Sigmoid colon (tissue), 7 donors: ENCODE measurements around the gene SIRPB2. TPM values are rescaled to one million over a fixed set of nuclear protein-coding genes. Genes with fewer than 3 reads are reported as not detected.

Experiments used
- DNase-seq: peaks from one replicate; pipeline ENCODE4 v3.0.0-alpha.2; 2019
- H3K27ac ChIP-seq, 4 donors: fragments of 200-600 bp; sonication (generic); one replicate each; pipeline ENCODE4 v1.5.1; 2016 to 2019; ENCODE audit warnings: mild to moderate bottlenecking in 1 of 4
- H3K27me3 ChIP-seq, 3 donors: fragments of 200-600 bp; sonication (generic); one replicate each; pipeline ENCODE4 v1.5.1; 2019; ENCODE audit warnings: mild to moderate bottlenecking in 1 of 3
- H3K36me3 ChIP-seq, 4 donors: fragments of 200-600 bp; sonication (generic); one replicate each; pipeline ENCODE4 v1.5.1; 2016 to 2019
- H3K4me1 ChIP-seq, 4 donors: fragments of 200-600 bp; sonication (generic); one replicate each; pipeline ENCODE4 v1.5.1; 2017 to 2019
- H3K4me3 ChIP-seq, 4 donors: fragments of 200-600 bp; sonication (generic); one replicate each; pipeline ENCODE4 v1.5.1; 2017 to 2019; ENCODE audit warnings: mild to moderate bottlenecking in 2 of 4, moderate library complexity in 1 of 4
- H3K9me3 ChIP-seq, 4 donors: fragments of 200-600 bp in 3 of 4; sonication (generic) in 3 of 4; one replicate each; pipeline versions ENCODE4 v1.5.1 to v1.6.1; 2013 to 2019
- CTCF ChIP-seq, 4 experiments: fragments of 450-650 bp in 3 of 4; fragments of 200-600 bp in 1 of 4; IDR thresholded peaks; one replicate each; pipeline ENCODE4 v1.5.1; 2016 to 2019; ENCODE audit warnings: antibody characterized with exemption in 4 of 4, mild to moderate bottlenecking in 3 of 4, moderate library complexity in 2 of 4
- EP300 ChIP-seq, 4 donors: sonication (generic); formaldehyde crosslinking; IDR thresholded peaks; one replicate each; pipeline ENCODE4 v1.6.1; 2017; ENCODE audit warnings: antibody characterized with exemption in 4 of 4
- POLR2A ChIP-seq, 2 donors: fragments of 450-650 bp; IDR thresholded peaks; one replicate each; pipeline ENCODE4 v1.6.1; 2016; ENCODE audit warnings: antibody characterized with exemption in 2 of 2, mild to moderate bottlenecking in 2 of 2, moderate library complexity in 2 of 2
- POLR2AphosphoS5 ChIP-seq, 4 donors: sonication (generic); formaldehyde crosslinking; IDR thresholded peaks; one replicate each; pipeline ENCODE4 v1.6.1; 2017; ENCODE audit warnings: antibody characterized with exemption in 4 of 4
- WGBS, 2 donors: extraction: QIAGEN DNeasy Blood & Tissue Kit; methylation state at CpG; one replicate each; pipeline ENCODE4 v1.1.7; 2013; 5-methylcytosine and 5-hydroxymethylcytosine counted together
- intact Hi-C: fragments of 100-400 bp; cut with DNase I; formaldehyde crosslinking; loops from one replicate; pipeline ENCODE4 v1.15.1; 2023
- polyA plus RNA-seq, 3 donors: library from polyadenylated mRNA; stranded (reverse); fragments of 200-250 nt; gene quantifications; one replicate each; pipeline ENCODE4 v1.2.3, GENCODE V29; 2013
- total RNA-seq, 4 donors: library from RNA; depleted of rRNA; stranded (reverse); fragments of >200 nt; gene quantifications; one replicate each; pipeline ENCODE4 v1.1.0, GENCODE V29; 2016
- donor health status: healthy with polysubstance abuse.
- donor health status: Bipolar disorder and iron deficiency.
- donor health status: healthy.

The SIRPB2 gene
- total RNA-seq (10 to 100 TPM in 1 of 4 donors, 1 to 10 TPM in 3; 6.6 to 10.2 (median 8.9) TPM), polyA plus RNA-seq (1 to 10 TPM; 1.2 to 2.5 (median 2.3) TPM)

DNA sequence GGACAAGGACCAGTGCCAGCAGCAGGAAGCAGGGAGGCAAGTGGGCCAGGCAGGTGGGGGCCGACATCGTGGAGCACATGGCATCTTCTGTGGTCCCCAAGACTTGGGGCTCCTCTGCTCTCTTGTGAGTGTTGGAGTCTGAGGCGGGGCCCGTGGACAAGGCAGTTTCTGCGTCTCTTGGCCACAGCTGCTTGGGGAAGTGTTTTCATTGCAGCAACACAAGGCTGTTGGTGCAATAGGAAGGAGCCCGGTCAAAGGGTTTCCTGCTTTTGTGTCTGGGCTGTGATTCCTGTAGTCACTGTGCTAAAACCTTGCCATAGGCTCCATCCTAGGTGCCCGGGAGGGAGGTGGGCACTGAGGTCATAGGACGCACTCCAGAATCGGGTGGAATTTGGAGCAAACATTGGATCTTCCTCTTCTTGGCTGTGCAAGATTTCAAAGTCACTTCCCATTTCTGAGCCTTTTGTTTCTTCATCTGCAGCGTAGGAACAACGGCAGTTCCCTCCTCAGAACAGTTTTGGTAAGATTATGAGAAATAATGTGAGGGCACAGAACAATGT lies at the start of gene SIRPB2:
TSS of gene SIRPB2 (minus strand) at position 140 of the 560 bp plus-strand sequence. CDS start at position 79, 61 bp downstream.
- Histone ChIP-seq H3K27me3 (no peaks in the 10 kb centered on the region), H3K4me3 (peak within 1 kb of the TSS; percentile 6 to 34 (median 24)), H3K4me1 (no peaks in the 10 kb centered on the region), H3K36me3 (no peaks in the 10 kb centered on the region), H3K9me3 (no peaks in the 10 kb centered on the region), H3K27ac (peak within 1 kb of the TSS; percentile 45 to 72 (median 58))
- 47 to 61% methylated on average over 11 of the region's 11 CpGs for WGBS, 2 donors
- peak; percentile 73 for DNase-seq
- intact Hi-C loops, result no loop called here
- TF ChIP-seq POLR2A (IDR thresholded peaks at IDR 0.05) (peak in 1 of 2 donors; percentile 17), EP300 (IDR thresholded peaks at IDR 0.05) (no peak), POLR2AphosphoS5 (IDR thresholded peaks at IDR 0.05) (peak; percentile 19 to 41 (median 34)), CTCF (IDR thresholded peaks at IDR 0.05) (no peak)

DNA sequence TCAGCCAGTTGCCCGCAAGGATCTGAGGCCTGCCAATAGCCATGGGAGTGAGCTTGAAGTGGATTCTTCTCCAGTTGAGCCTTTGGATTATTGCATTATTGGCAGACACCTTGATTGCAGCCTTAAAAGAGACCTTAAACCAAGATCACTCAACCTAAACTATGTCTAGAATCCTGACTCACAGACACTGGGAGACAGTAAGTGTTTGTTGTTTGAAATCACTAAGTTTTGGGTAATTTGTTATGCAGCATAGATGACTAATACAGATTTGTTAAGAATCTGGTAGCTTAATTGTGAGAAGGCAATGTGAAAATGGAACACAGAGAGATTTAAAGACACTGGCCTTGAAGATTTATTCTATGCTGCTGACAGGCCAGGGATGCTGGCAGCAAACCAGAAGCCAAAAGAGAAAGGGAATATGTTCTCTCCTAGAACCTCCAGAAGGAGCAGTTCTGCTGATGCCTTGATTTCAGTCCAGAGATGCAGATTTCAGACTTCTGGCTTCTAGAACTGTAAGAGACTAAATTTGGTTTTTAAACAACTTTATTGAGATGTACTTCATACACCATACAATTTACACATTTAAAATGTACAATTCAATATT lies 48.7 kb upstream of the SIRPB2 start:
- H3K4me3 ChIP-seq, result no peak overlapping the region
- no peak overlapping the region for H3K27ac ChIP-seq
- TF ChIP-seq POLR2AphosphoS5 (IDR thresholded peaks at IDR 0.05), result no peak
- TF ChIP-seq POLR2A (IDR thresholded peaks at IDR 0.05), result no peak
- no peak for TF ChIP-seq CTCF (IDR thresholded peaks at IDR 0.05)
- TF ChIP-seq EP300 (IDR thresholded peaks at IDR 0.05), result no peak
- H3K36me3 ChIP-seq, result no peaks in the 10 kb centered on the region
- intact Hi-C loops, result no loop called here
- no peaks in the 10 kb centered on the region for H3K27me3 ChIP-seq
- H3K4me1 ChIP-seq, result no peaks in the 10 kb centered on the region
- WGBS, 2 donors, result 94 to 99% methylated on average over 1 of the region's 1 CpG
- DNase-seq, result no peak
- H3K9me3 ChIP-seq, result no peaks in the 10 kb centered on the region

DNA sequence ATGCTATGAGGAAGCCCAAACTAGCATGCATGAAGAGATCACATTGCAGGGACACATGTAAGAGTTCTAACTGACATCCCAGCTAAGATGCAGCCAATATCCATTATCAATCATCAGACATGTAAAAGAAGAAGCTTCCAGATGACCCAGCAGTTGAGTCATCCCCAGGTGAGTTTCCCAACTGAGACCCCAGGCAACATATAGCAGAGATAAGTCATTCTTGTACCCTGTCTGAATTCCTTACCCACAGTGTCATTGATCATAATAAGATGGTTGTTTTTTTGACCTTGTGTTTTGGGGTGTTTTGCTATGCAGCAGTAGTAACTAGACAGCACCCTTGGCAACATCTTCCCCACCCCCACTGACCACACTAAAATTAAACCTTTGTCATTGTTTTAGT lies 47.4 kb upstream of the SIRPB2 start:
- no peak for DNase-seq
- TF ChIP-seq POLR2A (IDR thresholded peaks at IDR 0.05) (no peak), POLR2AphosphoS5 (IDR thresholded peaks at IDR 0.05) (no peak), CTCF (IDR thresholded peaks at IDR 0.05) (no peak), EP300 (IDR thresholded peaks at IDR 0.05) (no peak)
- no peaks in the 10 kb centered on the region for H3K36me3 ChIP-seq
- no peaks in the 10 kb centered on the region for H3K4me1 ChIP-seq
- intact Hi-C loops, result no loop called here
- no peak overlapping the region for H3K4me3 ChIP-seq
- no peaks in the 10 kb centered on the region for H3K27me3 ChIP-seq
- no peak overlapping the region for H3K27ac ChIP-seq
- H3K9me3 ChIP-seq, result no peaks in the 10 kb centered on the region

- Histone ChIP-seq H3K27me3 (no peaks in the 10 kb centered on the region), H3K4me3 (no peak overlapping the region), H3K4me1 (no peaks in the 10 kb centered on the region), H3K9me3 (no peaks in the 10 kb centered on the region), H3K27ac (peak overlapping the region; percentile 48 to 56 (median 54)), H3K36me3 (no peaks in the 10 kb centered on the region)
- DNase-seq, result peak; percentile 73
- TF ChIP-seq EP300 (IDR thresholded peaks at IDR 0.05) (no peak), POLR2AphosphoS5 (IDR thresholded peaks at IDR 0.05) (peak in 1 of 4 donors; percentile 36), POLR2A (IDR thresholded peaks at IDR 0.05) (no peak)
- WGBS, 2 donors, result 48 to 60% methylated on average over 4 of the region's 4 CpGs
- intact Hi-C loops, result no loop called here
Observed at GRCh38 chr20:1537731-1538058, 46.5 kb upstream of the SIRPB2 start.

- 77 to 80% methylated on average over 11 of the region's 11 CpGs for WGBS, 2 donors
- no peak overlapping the region for H3K4me3 ChIP-seq
- DNase-seq, result peak; percentile 38
- no peaks in the 10 kb centered on the region for H3K9me3 ChIP-seq
- H3K27me3 ChIP-seq, result no peaks in the 10 kb centered on the region
- intact Hi-C loops, result no loop called here
- TF ChIP-seq POLR2A (IDR thresholded peaks at IDR 0.05) (no peak), EP300 (IDR thresholded peaks at IDR 0.05) (no peak), CTCF (IDR thresholded peaks at IDR 0.05) (no peak), POLR2AphosphoS5 (IDR thresholded peaks at IDR 0.05) (no peak)
- no peaks in the 10 kb centered on the region for H3K36me3 ChIP-seq
- no peaks in the 10 kb centered on the region for H3K4me1 ChIP-seq
- H3K27ac ChIP-seq, result peak overlapping the region; percentile 48 to 56 (median 54)
Observed at GRCh38 chr20:1536893-1537730, 45.9 kb upstream of the SIRPB2 start.
